ENCODE results near the gene PPM1J. TPM values are rescaled to one million over a fixed set of nuclear protein-coding genes. Genes with fewer than 3 reads are reported as not detected.

The PPM1J gene
- 1 to 10 TPM; 5.5 to 7.9 TPM for total RNA-seq

- Histone ChIP-seq H3K4me3 (peak within 1 kb of the TSS; percentile 53 to 71), H3K36me3 (no peaks in the 10 kb centered on the region), H3K27ac (peak within 1 kb of the TSS; percentile 75 to 82), H3K27me3 (no peaks in the 10 kb centered on the region), H3K9me3 (no peaks in the 10 kb centered on the region), H3K4me1 (peaks cover 0 to 28% of the 10 kb centered on the region in 2 donors)
- TF ChIP-seq CTCF (IDR thresholded peaks at IDR 0.05), result no peak
- peak; percentile 96 for DNase-seq (ENCODE audit: low spot score)
These were observed at the start of gene PPM1J for GRCh38 chr1:112715264-112716053. Gene PPM1J (minus strand): TSS chr1:112715332. CDS start chr1:112715301, 31 bp downstream.

GRCh38 chr1:112762541-112763500 is 47.7 kb upstream of the PPM1J start:
- Histone ChIP-seq H3K9me3 (no peaks in the 10 kb centered on the region), H3K27ac (no peak overlapping the region), H3K4me1 (no peaks in the 10 kb centered on the region), H3K36me3 (no peaks in the 10 kb centered on the region), H3K27me3 (no peaks in the 10 kb centered on the region), H3K4me3 (no peak overlapping the region)
- no peak for TF ChIP-seq CTCF (IDR thresholded peaks at IDR 0.05)
- DNase-seq (ENCODE audit: low spot score), result no peak

- DNase-seq (ENCODE audit: low spot score), result no peak
- TF ChIP-seq CTCF (IDR thresholded peaks at IDR 0.05), result no peak
- no peak overlapping the region for H3K4me3 ChIP-seq
- H3K36me3 ChIP-seq, result no peaks in the 10 kb centered on the region
- no peak overlapping the region for H3K27ac ChIP-seq
- H3K4me1 ChIP-seq, result no peaks in the 10 kb centered on the region
- no peaks in the 10 kb centered on the region for H3K27me3 ChIP-seq
- H3K9me3 ChIP-seq, result no peaks in the 10 kb centered on the region
These were observed 46.8 kb upstream of the PPM1J start for GRCh38 chr1:112761714-112762480.

GRCh38 chr1:112759228-112759627 is 44.1 kb upstream of the PPM1J start:
- H3K27me3 ChIP-seq, result no peaks in the 10 kb centered on the region
- no peaks in the 10 kb centered on the region for H3K4me1 ChIP-seq
- peaks cover 0 to 3% of the 10 kb centered on the region in 2 donors for H3K9me3 ChIP-seq
- H3K4me3 ChIP-seq, result no peak overlapping the region
- no peak for TF ChIP-seq CTCF (IDR thresholded peaks at IDR 0.05)
- H3K36me3 ChIP-seq, result no peaks in the 10 kb centered on the region
- no peak for DNase-seq (ENCODE audit: low spot score)
- no peak overlapping the region for H3K27ac ChIP-seq

- H3K27me3 ChIP-seq, result no peaks in the 10 kb centered on the region
- no peak for DNase-seq (ENCODE audit: low spot score)
- H3K4me1 ChIP-seq, result no peaks in the 10 kb centered on the region
- no peak overlapping the region for H3K4me3 ChIP-seq
- H3K36me3 ChIP-seq, result no peaks in the 10 kb centered on the region
- peaks cover 0 to 5% of the 10 kb centered on the region in 2 donors for H3K9me3 ChIP-seq
- no peak overlapping the region for H3K27ac ChIP-seq
- TF ChIP-seq CTCF (IDR thresholded peaks at IDR 0.05), result no peak
These were observed 39.0 kb upstream of the PPM1J start for GRCh38 chr1:112754116-112754628.
